Activated naive CD8-positive, alpha-beta T cell treated with anti-CD3 and anti-CD28 coated beads, Interleukin-2, amount 10 ng/mL, durations not matched to agents 7 days and 5 days (primary cell): ENCODE measurements around the gene TMEM19. TPM values are rescaled to one million over a fixed set of nuclear protein-coding genes. Genes with fewer than 3 reads are reported as not detected.

ENCODE experiments used
- ATAC-seq: fragments of 150-1000 bp; cut with Tn5 transposase; one replicate; pipeline ENCODE4 v1.10.0; 2021; ENCODE audit warnings: low read depth, moderate library complexity
- POLR2A ChIA-PET: fragments of 350-600 bp; sonication (Branson Sonifier 250); formaldehyde crosslinking; loops from one replicate; lab custom pipeline; 2021; ENCODE audit warnings: antibody characterized with exemption; lab: Charles Lee
- DNase-seq: peaks from one replicate; pipeline ENCODE4 v3.0.0; 2021
- H3K27ac Mint-ChIP-seq: one replicate; pipeline ENCODE4 v1.8.0; 2022; ENCODE audit warnings: mild to moderate bottlenecking, mixed read lengths
- H3K27me3 Mint-ChIP-seq: one replicate; pipeline ENCODE4 v1.8.0; 2022; ENCODE audit warnings: mild to moderate bottlenecking, moderate library complexity, mixed read lengths
- H3K36me3 Mint-ChIP-seq: one replicate; pipeline ENCODE4 v1.8.0; 2021; ENCODE audit warnings: mild to moderate bottlenecking, mixed read lengths
- H3K4me1 Mint-ChIP-seq: one replicate; pipeline ENCODE4 v1.8.0; 2021; ENCODE audit warnings: mixed read lengths
- H3K4me3 Mint-ChIP-seq: one replicate; pipeline ENCODE4 v1.8.0; 2022; ENCODE audit warnings: mild to moderate bottlenecking, moderate library complexity, mixed read lengths
- H3K9me3 Mint-ChIP-seq: one replicate; pipeline ENCODE4 v1.8.0; 2021; ENCODE audit warnings: mixed read lengths
- total RNA-seq, 2 experiments: library from RNA; stranded (reverse); gene quantifications; one replicate each; pipeline ENCODE4 v1.2.3, GENCODE V29; 2021

Gene TMEM19
- total RNA-seq, 2 experiments from 2014 or later: 17.0 to 18.5 TPM

DNA sequence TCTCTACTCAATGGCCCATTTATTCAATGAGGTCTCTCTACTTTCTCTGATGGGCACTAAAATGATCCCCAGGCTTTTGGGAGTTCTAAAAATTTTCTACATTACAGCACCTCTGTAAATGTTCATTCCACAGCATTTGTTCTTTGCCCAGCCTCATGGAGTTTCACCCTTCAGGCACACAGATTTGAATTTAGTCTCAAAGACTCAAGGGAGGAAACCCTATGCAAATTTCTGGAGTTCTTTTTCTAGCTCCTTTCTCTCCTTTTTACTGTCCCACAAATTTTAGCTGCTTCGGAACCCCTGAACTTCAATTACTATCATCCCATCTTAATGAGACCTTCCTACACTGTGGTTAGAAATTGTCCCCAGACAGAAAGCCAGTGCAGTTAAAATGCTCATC lies 51.3 kb downstream of the TMEM19 start:
- no peak overlapping the region for H3K4me3 Mint-ChIP-seq
- ATAC-seq (no peak), DNase-seq (no peak)
- H3K36me3 Mint-ChIP-seq: no peaks in the 10 kb centered on the region
- H3K9me3 Mint-ChIP-seq: no peaks in the 10 kb centered on the region
- H3K27ac Mint-ChIP-seq: no peak overlapping the region
- H3K27me3 Mint-ChIP-seq: peaks cover under 1% of the 10 kb centered on the region
- no peaks in the 10 kb centered on the region for H3K4me1 Mint-ChIP-seq
- POLR2A ChIA-PET: no interaction called here

DNA sequence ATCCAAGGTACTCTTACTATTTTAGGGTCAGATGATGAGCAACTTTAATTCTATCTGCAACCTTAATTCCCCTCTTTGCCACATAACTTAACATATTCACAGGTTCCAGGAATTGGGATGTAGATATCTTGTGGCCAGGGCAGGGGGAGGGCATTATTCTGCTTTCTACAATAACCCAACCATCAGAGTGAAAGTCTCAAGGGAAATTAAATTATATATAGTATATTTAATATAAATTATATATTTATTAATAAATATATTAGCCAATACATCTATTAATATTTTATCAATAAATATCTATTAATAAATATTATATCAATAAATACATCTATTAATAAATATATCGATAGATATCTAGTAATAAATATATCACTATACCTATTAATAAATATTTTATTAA lies 57.1 kb downstream of the TMEM19 start:
- POLR2A ChIA-PET: no interaction called here
- ATAC-seq: no peak
- no peak for DNase-seq
- H3K4me3 Mint-ChIP-seq: no peak overlapping the region
- H3K4me1 Mint-ChIP-seq: peaks cover 1% of the 10 kb centered on the region
- H3K36me3 Mint-ChIP-seq: no peaks in the 10 kb centered on the region
- peaks cover 13% of the 10 kb centered on the region for H3K27me3 Mint-ChIP-seq
- no peaks in the 10 kb centered on the region for H3K9me3 Mint-ChIP-seq
- H3K27ac Mint-ChIP-seq: no peak overlapping the region

DNA sequence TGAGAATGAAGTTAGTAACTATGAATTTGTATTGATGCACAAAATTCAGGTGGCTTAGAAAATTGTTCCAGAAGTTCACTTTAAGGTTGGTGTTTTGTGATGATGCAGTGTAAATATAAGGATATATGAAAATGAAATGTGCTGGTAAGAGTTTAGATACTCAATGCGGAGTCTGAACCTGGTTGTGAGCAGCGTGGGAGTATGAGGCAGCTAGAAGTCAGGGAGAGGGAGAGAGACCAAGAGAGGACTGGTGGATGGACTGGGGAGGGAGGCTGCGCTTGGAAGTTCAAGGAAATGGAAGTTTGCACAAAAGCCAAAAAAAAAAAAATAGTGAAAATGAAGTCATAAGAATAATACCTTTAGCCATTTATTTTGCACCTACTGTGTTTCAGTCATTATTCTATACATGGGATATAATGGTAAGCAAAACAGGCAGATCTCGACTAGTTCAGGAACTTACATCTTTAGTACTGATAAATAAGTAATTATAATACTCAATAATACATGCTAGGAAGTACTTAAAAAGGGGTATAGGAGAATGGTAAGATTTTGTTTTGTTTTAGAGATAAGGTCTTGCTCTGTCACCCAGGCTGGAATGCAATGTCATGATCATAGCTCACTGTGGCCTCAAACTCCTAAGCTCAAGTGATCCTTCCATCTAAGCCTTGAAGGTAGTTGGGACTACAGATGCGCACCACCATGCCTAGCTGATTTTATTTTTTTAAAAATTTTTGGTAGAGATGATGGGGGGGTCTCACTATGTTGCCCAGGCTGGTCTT lies 58.8 kb downstream of the TMEM19 start:
- Mint-ChIP-seq H3K27ac (no peak overlapping the region), H3K4me1 (peaks cover 1% of the 10 kb centered on the region), H3K9me3 (no peaks in the 10 kb centered on the region), H3K4me3 (no peak overlapping the region), H3K27me3 (peaks cover 27% of the 10 kb centered on the region), H3K36me3 (no peaks in the 10 kb centered on the region)
- ATAC-seq: no peak
- no peak for DNase-seq
- POLR2A ChIA-PET: no interaction called here

DNA sequence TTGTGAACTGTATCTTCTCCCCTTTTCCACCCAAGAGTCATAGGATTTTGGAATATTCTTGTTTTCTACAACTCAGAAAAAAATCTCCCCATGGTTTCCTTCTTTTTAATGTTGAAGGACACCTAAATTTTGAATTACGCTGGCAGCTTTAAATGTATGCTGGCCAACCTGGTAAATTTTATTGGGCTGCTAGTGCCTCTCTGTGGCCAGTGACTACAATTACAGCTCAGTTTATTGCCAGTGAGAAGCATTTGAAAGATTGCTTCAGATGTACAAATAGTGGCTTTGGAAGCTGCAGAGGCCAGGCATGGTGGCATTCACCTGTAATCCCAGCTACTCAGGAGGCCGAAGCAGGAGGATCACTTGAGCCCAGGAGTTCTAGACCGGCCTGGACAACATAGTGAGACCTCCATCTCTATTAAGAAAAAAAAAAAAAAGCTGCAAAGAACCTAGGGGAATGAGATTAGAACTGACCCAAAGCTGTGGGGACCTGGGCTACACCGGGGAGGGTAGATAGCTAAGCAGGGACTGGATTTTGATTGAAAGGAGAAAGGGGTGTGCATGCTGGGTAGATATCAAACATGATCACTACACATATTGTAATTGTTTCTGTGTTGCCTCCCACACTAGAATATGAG lies 61.2 kb downstream of the TMEM19 start:
- no peaks in the 10 kb centered on the region for H3K36me3 Mint-ChIP-seq
- no peak overlapping the region for H3K4me3 Mint-ChIP-seq
- H3K27ac Mint-ChIP-seq: no peak overlapping the region
- peaks cover 1% of the 10 kb centered on the region for H3K4me1 Mint-ChIP-seq
- no peaks in the 10 kb centered on the region for H3K9me3 Mint-ChIP-seq
- ATAC-seq (peak; percentile 56), DNase-seq (peak; percentile 30)
- H3K27me3 Mint-ChIP-seq: peaks cover 42% of the 10 kb centered on the region
- POLR2A ChIA-PET: interaction anchor here (0.6 to 1.2 kb wide), 2 partner anchors 61 to 84 kb away, joined by 3 read pairs; partner anchors contain the start of gene TMEM19

DNA sequence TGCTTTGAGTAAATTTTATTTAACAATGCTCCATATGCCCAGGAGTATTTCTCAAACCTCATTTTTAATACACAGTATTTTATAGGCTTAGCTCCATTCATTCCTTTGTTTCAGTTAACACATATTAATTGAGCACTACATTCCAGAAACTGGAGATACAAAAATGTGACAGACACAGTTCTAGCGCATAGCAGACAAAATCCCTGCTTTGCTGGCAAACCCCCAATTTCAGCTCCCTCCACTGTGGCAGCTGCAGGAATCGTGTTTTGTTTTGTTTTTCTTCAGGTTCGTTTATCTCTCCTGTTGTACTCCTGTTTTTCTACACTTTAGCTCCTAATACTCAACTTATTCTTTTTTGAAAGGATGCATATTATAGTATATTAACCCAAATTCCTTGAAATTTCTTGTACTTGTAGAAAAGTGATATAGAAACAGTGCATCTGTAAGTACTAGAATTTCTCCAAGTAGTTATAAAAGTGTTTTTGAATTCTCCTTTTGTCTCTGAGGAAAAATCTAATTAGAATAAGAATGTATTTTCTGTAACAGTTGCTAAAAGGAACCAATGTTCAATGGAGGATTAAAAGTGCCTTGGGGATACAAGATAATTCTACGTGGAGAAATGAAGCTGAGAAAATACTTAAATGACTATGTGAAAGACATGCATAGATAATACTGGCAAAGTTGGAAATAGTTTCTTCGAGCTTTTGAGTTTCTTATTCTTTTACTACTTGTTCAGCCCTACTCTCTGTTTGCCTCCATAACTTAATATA lies 62.4 kb downstream of the TMEM19 start:
- no peak for ATAC-seq
- POLR2A ChIA-PET: interaction anchor here (1.2 kb wide), 1 partner anchor 84 kb away, joined by 3 read pairs; the partner anchor contains the start of genes THAP2 and ZFC3H1
- Mint-ChIP-seq H3K27ac (no peak overlapping the region), H3K27me3 (peaks cover 44% of the 10 kb centered on the region), H3K9me3 (no peaks in the 10 kb centered on the region), H3K4me1 (peaks cover 1% of the 10 kb centered on the region), H3K4me3 (no peak overlapping the region), H3K36me3 (no peaks in the 10 kb centered on the region)
- no peak for DNase-seq

DNA sequence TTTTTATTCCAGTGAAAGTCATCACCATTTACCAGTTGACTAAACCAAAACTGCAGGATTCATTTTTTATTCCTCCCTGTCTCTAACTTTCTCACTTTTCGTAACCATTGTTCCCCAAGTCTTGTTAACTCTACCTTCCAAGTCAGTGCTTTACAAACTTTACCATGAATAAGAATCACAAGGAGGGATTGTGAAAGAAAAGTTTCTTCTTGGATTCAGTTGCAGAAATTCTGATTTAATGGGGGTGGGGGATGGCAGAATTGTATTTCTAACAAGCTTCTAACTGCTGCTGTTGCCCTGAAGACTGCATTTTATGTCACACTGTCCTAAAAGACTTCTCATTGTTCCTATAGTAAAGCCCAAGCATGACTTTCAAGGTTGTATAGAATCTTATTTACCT lies 63.8 kb downstream of the TMEM19 start:
- Mint-ChIP-seq H3K27me3 (peaks cover 44% of the 10 kb centered on the region), H3K36me3 (no peaks in the 10 kb centered on the region)
- ATAC-seq: no peak

DNA sequence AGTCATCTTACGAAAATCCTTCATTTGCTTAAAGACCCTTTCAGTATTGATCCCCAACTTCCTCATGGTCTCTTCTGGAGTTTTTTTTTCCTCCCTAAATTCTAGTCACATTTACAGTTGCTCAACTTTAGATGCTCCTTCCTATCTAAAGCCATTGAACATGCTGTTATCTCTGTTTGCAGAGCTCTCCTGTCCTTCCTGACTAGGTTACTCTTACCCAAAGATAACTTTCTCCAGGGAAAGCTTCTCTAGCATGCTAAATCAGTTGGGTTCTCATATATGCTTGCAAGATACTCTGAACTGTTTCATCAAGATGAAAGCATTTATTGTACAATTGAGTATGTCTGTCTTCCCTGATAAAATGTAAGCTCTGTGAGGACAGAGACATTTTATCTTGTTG lies 67.0 kb downstream of the TMEM19 start:
- POLR2A ChIA-PET: interaction anchor here (5.7 kb wide), 1 partner anchor 89 kb away, joined by 36 read pairs; the partner anchor contains the start of genes THAP2 and ZFC3H1

More for the DNA sequence above, 63.8 kb downstream of the TMEM19 start:
- H3K27ac Mint-ChIP-seq: no peak overlapping the region
- peaks cover 9% of the 10 kb centered on the region for H3K4me1 Mint-ChIP-seq
- H3K9me3 Mint-ChIP-seq: no peaks in the 10 kb centered on the region
- no peak for DNase-seq
- POLR2A ChIA-PET: no interaction called here
- H3K4me3 Mint-ChIP-seq: no peak overlapping the region

More for the DNA sequence above, 67.0 kb downstream of the TMEM19 start:
- H3K36me3 Mint-ChIP-seq: peaks cover 16% of the 10 kb centered on the region
- DNase-seq (no peak), ATAC-seq (no peak)
- peaks cover 36% of the 10 kb centered on the region for H3K27me3 Mint-ChIP-seq
- H3K9me3 Mint-ChIP-seq: peaks cover 1% of the 10 kb centered on the region
- peaks cover 21% of the 10 kb centered on the region for H3K4me1 Mint-ChIP-seq
- H3K27ac Mint-ChIP-seq: no peak overlapping the region
- H3K4me3 Mint-ChIP-seq: no peak overlapping the region

Other genes starting within 250 kb of the TMEM19 start
- not detected for gene LGR5, start 246.3 kb upstream of the TMEM19 start, total RNA-seq
- gene ZFC3H1, start 22.2 kb upstream of the TMEM19 start, total RNA-seq: 10 to 100 TPM; 70.2 to 78.3 TPM
- gene THAP2, start 21.8 kb upstream of the TMEM19 start, total RNA-seq: 1 to 10 TPM; 5.7 to 8.4 TPM
- 10 to 100 TPM; 63.8 to 66.3 TPM for gene RAB21, start 68.8 kb downstream of the TMEM19 start, total RNA-seq
- gene TBC1D15, start 153.7 kb downstream of the TMEM19 start, total RNA-seq: 10 to 100 TPM; 46.7 to 55.7 TPM